WTC11 (cell line): ENCODE measurements around the gene CERS1.

Source experiments
- JUN ChIP-seq: sonication (generic); formaldehyde crosslinking; IDR thresholded peaks from 2 replicates; pipeline ENCODE4 v1.8.0; 2023; ENCODE audit warnings: mild to moderate bottlenecking, missing genetic modification reagents
- KAT7 ChIP-seq: sonication (generic); formaldehyde crosslinking; IDR thresholded peaks from 2 replicates; pipeline ENCODE4 v1.8.1; 2023; ENCODE audit warnings: missing genetic modification reagents, mild to moderate bottlenecking, borderline replicate concordance
- SMAD4 ChIP-seq: sonication (generic); formaldehyde crosslinking; IDR thresholded peaks from 2 replicates; pipeline ENCODE4 v1.8.0; 2022; ENCODE audit warnings: mild to moderate bottlenecking, missing genetic modification reagents
- TCF7 ChIP-seq: sonication (generic); formaldehyde crosslinking; IDR thresholded peaks from 2 replicates; pipeline ENCODE4 v1.8.0; 2022; ENCODE audit warnings: mild to moderate bottlenecking, low read depth, missing genetic modification reagents, moderate library complexity
- ZNF121 ChIP-seq: sonication (generic); formaldehyde crosslinking; IDR thresholded peaks from 2 replicates; pipeline ENCODE4 v1.8.0; 2023; ENCODE audit warnings: missing genetic modification reagents
- ZNF138 ChIP-seq: sonication (generic); formaldehyde crosslinking; conservative IDR thresholded peaks from 2 replicates; pipeline ENCODE4 v1.8.1; 2022; ENCODE audit warnings: mild to moderate bottlenecking, moderate library complexity, missing genetic modification reagents
- ZNF416 ChIP-seq: fragments of 250-450 bp; sonication (Bioruptor Pico); IDR thresholded peaks from 2 replicates; pipeline ENCODE4 v1.9.0; 2021; ENCODE audit warnings: mild to moderate bottlenecking, inconsistent platforms
- TF ChIP-seq, protein P1 (sequence below): fragments of 200-600 bp; IDR thresholded peaks from 2 replicates; pipeline ENCODE4 v1.8.0; 2022; ENCODE audit warnings: antibody characterized with exemption
- TF ChIP-seq, protein P2 (sequence below): sonication (generic); formaldehyde crosslinking; IDR thresholded peaks from 2 replicates; pipeline ENCODE4 v1.8.1; 2023; ENCODE audit warnings: mild to moderate bottlenecking, missing genetic modification reagents, moderate library complexity
- TF ChIP-seq, protein P3 (sequence below): sonication (generic); formaldehyde crosslinking; IDR thresholded peaks from 2 replicates; pipeline ENCODE4 v1.8.1; 2022; ENCODE audit warnings: mild to moderate bottlenecking, moderate library complexity, missing genetic modification reagents

DNA sequence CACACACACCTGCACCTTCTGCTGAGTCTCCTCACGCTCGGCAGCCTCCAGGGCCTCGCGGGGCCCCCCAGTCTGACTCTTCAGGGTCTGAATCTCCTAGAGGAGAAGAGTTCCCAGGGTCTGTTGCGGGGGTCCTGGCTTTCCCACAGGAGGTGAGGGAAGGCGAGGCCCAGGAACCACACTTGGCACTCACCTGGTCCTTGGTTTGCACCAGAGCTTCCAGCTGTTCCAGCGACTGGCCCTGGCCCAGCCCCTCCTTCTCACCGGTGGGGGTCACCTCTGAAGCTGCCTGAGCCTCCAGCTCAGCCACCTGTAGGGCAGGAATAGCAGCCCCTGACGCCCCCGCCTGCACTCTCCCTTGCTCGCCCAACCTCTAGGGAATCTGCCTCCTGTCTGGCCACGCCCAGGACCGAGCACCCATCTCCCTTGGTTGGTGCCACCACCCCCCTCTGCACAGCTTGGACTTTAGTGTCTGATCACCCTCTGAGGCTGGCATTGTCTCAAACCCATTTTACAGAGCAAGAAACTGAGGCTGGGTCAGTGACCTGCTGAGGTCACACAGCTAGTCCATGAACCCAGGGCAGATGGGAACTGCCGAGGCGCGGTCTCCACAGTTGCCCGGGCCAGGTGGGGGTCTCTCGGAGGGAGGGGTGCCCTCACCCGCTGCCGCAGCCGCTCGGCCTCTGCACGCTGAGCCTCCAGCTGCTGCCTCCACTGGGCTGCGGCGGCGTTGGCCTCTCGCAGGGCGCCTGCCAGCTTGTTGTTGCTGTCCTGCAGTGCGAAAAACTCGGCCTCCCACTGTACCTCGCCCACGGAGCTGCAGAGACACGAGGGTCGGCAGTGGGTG, 35.6 kb upstream of the CERS1 start:
- TF ChIP-seq TCF7 (CRISPR knock-in tag) (no peak), ZNF416 (CRISPR knock-in tag) (no peak), SMAD4 (no peak), ZNF138 (CRISPR knock-in tag) (no peak), KAT7 (CRISPR knock-in tag) (no peak), ZNF121 (CRISPR knock-in tag) (no peak), JUN (CRISPR knock-in tag) (no peak)
- TF ChIP-seq, protein P1, sequence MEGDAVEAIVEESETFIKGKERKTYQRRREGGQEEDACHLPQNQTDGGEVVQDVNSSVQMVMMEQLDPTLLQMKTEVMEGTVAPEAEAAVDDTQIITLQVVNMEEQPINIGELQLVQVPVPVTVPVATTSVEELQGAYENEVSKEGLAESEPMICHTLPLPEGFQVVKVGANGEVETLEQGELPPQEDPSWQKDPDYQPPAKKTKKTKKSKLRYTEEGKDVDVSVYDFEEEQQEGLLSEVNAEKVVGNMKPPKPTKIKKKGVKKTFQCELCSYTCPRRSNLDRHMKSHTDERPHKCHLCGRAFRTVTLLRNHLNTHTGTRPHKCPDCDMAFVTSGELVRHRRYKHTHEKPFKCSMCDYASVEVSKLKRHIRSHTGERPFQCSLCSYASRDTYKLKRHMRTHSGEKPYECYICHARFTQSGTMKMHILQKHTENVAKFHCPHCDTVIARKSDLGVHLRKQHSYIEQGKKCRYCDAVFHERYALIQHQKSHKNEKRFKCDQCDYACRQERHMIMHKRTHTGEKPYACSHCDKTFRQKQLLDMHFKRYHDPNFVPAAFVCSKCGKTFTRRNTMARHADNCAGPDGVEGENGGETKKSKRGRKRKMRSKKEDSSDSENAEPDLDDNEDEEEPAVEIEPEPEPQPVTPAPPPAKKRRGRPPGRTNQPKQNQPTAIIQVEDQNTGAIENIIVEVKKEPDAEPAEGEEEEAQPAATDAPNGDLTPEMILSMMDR, result no peak
- TF ChIP-seq, protein P2, sequence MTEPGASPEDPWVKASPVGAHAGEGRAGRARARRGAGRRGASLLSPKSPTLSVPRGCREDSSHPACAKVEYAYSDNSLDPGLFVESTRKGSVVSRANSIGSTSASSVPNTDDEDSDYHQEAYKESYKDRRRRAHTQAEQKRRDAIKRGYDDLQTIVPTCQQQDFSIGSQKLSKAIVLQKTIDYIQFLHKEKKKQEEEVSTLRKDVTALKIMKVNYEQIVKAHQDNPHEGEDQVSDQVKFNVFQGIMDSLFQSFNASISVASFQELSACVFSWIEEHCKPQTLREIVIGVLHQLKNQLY, result no peak
- TF ChIP-seq, protein P3, sequence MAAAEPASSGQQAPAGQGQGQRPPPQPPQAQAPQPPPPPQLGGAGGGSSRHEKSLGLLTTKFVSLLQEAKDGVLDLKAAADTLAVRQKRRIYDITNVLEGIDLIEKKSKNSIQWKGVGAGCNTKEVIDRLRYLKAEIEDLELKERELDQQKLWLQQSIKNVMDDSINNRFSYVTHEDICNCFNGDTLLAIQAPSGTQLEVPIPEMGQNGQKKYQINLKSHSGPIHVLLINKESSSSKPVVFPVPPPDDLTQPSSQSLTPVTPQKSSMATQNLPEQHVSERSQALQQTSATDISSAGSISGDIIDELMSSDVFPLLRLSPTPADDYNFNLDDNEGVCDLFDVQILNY (CRISPR knock-in tag), result no peak
